ENCODE measurements around the gene EIF4E2.
A peak's percentile ranks its signal among the peaks of the same experiment; 100 is the strongest.

The EIF4E2 gene, protein sequence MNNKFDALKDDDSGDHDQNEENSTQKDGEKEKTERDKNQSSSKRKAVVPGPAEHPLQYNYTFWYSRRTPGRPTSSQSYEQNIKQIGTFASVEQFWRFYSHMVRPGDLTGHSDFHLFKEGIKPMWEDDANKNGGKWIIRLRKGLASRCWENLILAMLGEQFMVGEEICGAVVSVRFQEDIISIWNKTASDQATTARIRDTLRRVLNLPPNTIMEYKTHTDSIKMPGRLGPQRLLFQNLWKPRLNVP

DNA sequence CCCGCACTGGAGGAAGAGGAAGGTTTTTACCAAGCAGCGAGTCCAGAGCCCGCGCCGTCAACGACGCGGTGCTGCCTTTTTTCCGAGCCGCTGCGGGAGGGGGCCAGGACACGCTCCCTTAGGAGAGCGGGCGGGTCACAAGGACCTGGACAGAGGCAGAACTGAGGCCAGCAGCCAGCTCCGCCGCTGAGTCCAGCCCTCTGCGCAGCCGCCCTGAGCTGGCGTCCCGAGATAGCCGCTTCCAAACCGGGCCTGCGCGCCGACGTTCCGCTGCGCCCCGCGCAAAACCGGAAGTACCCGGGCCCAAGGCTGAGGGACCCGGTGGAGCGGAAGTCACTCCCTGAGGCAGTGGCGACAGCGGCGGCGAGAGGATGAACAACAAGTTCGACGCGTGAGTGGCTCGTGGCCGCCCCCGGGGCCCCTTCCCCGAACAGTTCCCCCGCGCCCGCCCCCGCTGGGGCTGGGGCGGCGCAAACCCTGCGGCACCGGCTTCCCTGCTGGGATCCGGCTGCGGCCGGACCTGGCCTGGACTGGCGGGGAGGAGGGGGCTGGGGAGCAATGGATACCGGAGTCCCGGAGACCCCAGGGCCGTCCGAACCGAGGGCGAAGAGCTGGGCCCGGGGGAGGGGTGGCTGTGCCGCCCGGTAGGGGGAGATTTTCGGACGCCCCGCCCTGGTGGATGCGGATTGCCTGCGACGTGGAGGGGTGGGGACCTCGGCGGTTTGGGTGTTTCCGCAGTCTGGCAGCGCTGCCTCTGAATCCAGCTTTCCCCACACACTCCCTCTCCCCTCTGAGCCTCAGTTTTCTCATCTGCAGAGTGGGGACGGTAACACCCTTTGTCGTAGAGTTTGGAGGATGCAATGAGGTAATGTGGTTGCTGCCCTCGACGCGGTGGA is at the start of gene EIF4E2, which contains the start of gene TIGD1:
Gene EIF4E2, plus strand, starts transcription at position 336 of the 896 bp plus-strand sequence. Its CDS starts 36 bp downstream, at position 372.
Gene TIGD1, minus strand, starts transcription at position 204 of the 896 bp plus-strand sequence. CDS start 675 bp downstream, outside the sequence.
- peak; percentile 24 to 97 (median 92) for DNase-seq

DNA sequence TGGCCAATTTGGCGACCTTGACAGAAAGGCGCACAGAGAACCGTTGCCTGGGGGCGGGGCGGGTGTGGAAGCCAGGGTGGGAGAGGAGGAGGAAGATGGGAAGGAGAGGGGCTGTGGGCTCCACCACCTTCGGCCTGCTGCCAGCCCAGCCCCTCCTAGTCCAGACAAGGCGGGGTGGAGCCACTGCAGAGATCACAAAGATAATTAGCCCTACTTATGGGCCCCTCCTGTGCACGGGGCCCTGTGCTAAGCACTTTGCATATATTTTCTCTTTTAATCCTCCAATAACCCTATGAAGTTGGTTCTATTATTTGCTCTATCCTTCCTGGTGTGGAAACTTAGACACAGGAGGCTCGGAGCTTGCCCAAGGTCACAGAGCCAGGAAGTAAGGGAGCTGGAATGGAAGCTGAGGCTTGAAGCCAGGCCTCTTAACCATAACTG is 49.1 kb upstream of the EIF4E2 start:
- DNase-seq = no peak

DNA sequence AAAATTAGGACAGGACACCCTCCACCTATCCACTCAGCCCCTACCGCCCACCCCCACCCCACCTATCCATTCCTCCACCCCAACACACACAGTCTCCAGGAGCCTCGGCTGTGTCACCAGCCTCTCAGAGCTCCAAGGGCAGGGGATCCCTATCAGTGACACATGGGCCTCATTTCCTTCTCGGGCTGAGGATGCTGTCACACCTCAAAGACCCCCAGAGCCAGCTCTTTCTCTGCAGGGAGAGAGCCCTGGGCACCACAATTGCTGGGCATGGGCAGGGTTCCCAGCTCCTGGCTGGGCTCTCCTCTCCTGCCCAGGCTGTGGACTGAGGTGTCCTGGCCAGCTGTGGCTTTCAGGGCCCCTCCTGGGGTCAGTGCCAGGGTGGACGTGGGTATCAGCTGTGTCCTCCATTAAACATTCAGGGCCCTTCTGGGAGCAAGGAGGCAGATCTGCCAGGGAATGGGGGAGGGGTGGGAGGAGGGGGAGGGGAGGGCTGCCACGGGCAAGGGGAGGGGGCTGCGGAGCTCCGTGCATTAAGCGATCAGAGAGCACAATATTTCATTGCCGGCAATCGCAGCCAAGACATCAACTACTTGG is 48.6 kb upstream of the EIF4E2 start:
- peak in 3 of 56 donors; percentile 3 to 16 (median 9) for DNase-seq

DNA sequence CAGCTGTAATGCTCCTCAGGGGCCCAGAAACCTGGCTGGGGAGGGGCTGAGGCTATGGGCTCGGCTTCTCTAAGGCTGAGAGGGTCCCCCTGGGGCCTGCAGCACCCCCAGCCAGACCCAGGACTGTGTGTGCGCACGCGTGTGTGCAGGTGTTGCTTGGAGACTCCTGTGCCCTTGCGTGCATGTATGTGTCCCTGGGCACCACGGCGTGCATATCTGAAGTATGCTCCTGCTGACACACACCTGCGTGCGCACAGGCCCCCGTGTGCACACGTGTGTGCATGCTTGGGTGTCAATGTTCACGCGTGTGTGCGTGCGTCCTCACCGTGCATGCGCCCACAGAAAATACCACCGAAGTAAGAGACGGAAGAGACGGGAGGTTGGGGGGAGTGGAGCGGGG is 48.0 kb upstream of the EIF4E2 start:
- peak in 3 of 56 donors; percentile 28 to 72 (median 41) for DNase-seq

DNA sequence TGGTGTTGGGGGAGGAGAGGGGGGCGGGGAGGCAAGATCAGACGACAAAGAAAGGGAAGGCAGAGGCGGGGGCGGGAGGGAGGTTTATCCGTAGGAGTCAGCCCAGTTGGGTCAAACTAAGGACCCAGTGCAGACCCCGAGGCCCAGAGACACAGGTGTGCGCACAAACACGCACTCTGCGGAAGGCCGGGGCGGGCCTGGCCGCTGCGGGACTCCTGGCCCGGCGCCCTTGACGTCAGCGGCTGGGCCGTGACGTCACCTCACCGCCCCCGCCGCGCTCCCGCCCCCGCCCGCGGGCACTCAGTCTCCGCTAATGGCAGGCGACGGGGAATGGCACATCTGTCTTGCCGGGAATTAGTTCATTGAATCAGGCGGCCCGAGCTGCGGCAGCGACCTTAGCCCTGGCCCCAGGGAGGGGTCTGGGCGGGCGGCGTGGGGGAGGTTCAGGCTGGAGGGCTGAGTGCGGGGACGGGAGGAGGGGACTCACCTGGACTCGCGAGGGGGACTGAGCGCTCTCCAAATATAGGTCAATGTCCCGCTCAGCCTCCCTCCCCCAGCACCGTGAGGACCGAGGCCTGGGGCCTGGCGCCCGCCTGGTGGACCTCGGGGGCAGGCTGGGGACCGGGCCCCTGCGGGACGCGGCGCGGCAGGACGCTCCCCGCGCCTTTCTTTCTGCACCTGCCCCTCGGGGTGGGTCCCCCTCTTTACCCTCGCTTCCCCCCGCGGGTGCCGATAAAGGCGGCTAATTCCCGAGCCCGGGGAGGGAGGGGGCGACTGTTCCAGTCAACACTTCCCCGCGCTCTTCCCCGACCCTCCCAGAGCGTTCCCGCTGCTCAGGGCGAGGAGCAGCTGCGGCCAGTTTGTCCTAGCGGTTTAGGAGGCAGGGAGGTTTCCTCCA is 47.3 kb upstream of the EIF4E2 start:
- DNase-seq = peak in 29 of 56 donors; percentile 6 to 81 (median 38)

GRCh38 chr2:232503809-232504323 is 46.6 kb upstream of the EIF4E2 start:
- no peak for DNase-seq

DNA sequence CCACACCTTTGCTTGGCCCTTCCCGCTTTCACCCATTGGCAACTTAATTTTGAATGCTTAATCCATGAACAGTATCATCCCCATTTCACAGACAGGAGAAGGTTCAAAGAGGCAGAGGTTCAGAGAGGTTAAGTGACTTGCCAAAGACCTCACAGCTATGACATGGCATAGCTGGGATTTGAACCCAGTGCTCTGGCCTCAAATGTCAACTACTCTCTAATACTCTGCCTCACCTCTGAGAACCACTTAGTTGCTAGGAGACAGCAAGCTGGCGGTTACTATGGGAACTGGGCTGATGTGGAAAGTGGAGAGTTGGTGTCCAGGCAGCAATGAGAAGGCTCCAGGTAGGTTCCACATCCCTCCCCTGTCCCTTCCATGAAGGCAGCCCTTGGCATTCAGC is 46.1 kb upstream of the EIF4E2 start:
- DNase-seq = peak in 4 of 56 donors; percentile 3 to 14 (median 11)

- no peak for DNase-seq
Observed at GRCh38 chr2:232505856-232506255, 44.6 kb upstream of the EIF4E2 start.

- no peak for DNase-seq
Observed at GRCh38 chr2:232506709-232507108, 43.8 kb upstream of the EIF4E2 start.

DNA sequence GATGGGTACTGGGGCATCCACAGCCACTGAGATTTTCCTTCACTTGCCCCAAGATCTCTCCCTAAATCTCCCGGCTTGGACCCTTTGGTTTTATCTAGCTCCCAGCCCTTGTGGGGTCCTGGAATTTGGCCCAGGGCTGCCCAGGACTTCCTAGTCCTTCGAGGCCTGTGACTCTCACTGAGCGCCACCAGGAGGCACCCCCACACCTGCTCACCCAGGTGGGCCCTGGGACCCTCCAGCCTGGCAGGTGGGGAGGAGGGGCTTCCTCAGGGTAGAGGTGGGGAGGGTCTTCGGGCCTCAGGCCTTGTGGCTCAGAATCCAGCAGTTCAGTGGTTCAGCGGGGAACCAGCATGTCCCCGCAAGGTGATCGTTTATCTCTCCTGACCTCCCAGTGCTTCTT is 42.2 kb upstream of the EIF4E2 start:
- no peak for DNase-seq

- DNase-seq = peak in 15 of 56 donors; percentile 7 to 58 (median 23)
Observed at GRCh38 chr2:232511336-232511890, 39.1 kb upstream of the EIF4E2 start.

DNA sequence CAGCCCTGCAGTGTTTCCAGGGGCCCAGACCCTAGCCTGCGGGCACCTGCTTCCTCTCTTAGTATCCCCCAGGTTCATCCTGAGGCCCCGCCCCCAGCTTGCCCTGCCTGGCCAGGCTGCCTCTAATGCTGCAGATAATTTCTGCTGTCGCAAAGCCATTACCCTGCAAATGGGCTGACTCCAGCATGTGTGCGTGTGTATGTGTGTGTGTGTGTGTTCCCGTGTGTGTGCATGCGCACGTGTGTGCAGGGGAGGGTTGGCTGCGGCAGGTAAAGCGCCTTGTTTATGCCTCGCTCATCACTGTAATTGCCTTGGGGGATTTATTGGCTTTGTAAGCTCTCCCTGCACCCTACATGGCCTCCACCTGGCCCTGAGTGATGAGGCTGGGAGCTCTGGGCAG is 37.9 kb upstream of the EIF4E2 start:
- DNase-seq = no peak

- no peak for DNase-seq
Observed at GRCh38 chr2:232513353-232513752, 37.1 kb upstream of the EIF4E2 start.

DNA sequence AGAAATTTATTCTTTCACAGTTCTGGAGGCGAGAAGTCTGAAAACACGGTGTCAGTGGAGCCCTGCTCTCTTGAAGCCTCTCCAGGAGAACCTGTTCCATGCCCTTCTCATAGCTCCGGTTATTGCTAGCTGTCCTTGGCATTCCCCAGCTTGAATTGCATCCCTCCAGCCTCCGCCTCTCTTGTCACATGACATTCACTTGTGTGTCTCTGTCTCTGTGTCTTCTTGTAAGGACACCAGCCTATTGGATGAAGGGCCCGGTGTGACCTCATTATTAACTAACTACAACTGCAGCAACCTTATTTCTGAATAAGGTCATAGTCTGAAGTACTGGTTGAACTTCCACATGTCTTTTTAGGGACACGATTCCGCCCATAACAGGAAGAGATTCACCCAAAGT is 34.9 kb upstream of the EIF4E2 start:
- no peak for DNase-seq

DNA sequence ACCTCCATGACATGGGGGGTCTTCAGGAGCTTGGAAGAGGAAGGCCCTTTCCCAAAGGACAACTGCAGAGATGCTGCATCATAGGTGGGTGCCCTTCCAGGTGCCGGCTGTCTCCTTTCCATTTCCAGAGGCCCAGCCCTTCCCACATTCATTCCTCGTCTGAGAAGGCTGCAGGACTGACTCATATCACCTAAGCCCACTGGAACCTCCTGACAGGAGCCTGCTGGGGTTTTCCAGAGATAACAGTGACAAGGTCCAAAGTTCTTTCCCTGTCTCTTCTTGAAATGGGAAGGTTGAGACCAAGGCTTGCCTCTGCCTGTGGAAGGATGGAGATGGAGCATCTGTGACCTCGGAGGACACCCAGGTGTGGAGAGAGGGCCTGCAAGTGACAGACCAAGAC is 33.9 kb upstream of the EIF4E2 start:
- DNase-seq = no peak

DNA sequence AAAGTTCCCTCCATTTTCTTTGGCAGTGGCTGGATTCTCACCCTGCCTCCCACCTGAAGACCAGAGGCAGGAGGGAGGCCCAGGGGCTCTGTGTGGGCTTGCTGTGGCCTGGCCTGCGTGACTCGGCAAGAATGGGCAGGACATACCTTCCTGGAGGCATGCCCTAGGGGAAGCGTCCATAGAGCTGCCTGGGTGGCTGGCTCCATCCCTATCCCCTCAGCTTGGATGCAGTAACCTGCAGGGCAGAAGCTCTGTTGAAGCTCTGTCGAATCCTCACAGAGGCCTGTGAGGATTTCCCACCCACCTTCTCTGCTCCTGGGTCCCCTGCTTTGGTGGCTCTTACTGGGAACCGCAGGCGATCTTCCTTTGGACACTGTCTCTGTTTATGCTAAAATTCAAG is 31.6 kb upstream of the EIF4E2 start:
- no peak for DNase-seq

DNA sequence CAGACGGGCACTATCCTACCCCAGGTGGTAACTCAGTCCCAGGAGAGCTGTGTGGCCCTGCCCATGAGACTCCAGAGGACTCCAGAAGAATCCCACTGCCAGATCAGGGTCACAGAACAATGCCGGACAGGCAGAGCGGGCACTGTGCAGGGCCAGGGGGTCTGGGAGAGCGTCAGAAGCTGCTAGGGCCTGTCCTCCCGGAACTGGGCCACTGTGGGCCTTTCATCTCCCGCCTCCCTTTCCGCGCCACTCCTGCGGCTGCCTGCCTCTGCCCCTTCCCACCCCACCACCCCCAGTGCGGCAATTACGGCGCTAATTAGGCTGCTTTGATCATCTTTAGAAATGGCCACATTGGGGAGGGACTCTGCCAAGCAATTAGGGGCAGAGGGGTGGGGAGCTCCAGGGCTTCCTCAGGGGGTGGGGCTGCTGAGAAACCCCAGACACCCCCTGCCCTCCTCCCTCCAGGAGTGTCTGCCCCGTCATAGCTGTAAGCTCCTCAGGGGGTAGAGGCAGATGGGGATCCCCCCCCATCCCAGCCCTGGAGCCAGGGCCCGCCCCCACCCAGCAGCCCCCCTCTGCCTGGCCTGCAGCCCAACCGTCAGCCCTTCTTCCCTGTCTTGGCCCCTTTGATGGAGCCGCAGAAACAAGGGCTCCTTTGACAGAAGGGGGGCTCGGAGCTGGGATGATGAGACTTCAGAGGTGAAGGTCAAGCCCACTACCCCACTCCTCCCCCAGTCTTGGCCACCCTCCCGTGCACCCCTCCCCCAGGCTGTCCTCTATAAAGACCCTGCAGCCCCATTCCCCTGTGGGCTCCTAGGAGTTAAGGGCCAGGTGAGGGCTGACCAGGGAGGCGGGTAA is 30.7 kb upstream of the EIF4E2 start, which contains the start of gene PRSS56:
Gene PRSS56, plus strand, starts transcription at position 808 of the 858 bp plus-strand sequence. CDS start 211 bp downstream, outside the sequence.
- no peak for DNase-seq

DNA sequence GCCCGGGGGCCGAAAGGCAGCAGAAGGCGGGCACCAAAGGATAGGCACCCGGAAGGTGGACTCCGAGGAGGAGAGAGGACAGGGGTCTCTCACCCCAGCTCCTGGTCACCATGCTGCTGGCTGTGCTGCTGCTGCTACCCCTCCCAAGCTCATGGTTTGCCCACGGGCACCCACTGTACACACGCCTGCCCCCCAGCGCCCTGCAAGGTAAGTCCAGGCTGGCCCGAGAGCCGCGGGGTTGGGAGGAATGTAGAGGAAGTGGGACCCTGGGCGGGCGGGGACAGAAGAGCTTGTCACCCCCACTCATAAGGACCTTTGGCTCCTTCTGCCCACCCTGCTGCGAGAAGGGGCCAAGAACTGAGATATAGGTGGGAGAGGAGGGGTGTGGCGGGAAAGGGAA is 30.0 kb upstream of the EIF4E2 start:
- DNase-seq = no peak

DNA sequence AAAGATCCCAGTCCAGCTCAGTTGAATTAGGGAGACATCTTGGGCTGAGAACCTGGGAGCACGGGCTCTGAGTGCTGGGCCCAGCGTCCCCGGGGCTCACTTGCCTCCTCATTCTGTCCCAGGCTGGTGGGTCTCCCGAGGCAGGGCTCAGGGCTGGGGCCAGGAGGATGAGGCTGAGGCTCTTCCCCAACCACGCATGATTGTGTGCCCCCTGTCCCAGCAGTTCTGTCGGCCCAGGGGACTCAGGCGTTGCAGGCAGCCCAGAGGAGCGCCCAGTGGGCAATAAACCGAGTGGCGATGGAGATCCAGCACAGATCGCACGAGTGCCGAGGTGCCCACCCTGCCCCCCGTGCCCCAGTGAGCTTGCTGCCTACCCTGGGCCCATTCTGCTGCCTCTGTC is 29.4 kb upstream of the EIF4E2 start:
- no peak for DNase-seq
